Measurements from ENCODE around the gene FA2H.
"Not testable (repeated sequence)": the region's sequence is repeated elsewhere in the genome, so short reads cannot be mapped to it uniquely, and the experiment has no call there.

Gene FA2H

GRCh38 chr16:74679983-74680382 lies 94.6 kb downstream of the FA2H start:
- H3K9me3 ChIP-seq (ENCODE audit: insufficient read depth, low read length), result no peaks in the 10 kb centered on the region
- H3K4me2 ChIP-seq (ENCODE audit: low read depth, low read length, poor library complexity, severe bottlenecking), result no peak overlapping the region
- no peak for TF ChIP-seq CTCF (IDR thresholded peaks at IDR 0.05; ENCODE audit: insufficient read depth, low read length, poor library complexity, severe bottlenecking)
- no peak for TF ChIP-seq EZH2phosphoT487 (conservative IDR thresholded peaks at IDR 0.05; ENCODE audit: low read length)
- H3K9ac ChIP-seq (ENCODE audit: low read length), result no peak overlapping the region
- no peaks in the 10 kb centered on the region for H3F3A ChIP-seq (ENCODE audit: insufficient read depth)
- no peaks in the 10 kb centered on the region for H3K36me3 ChIP-seq (ENCODE audit: low read length)
- H3K9me2 ChIP-seq (replicated peaks; ENCODE audit: insufficient read depth, low read length), result no peaks in the 10 kb centered on the region
- no peaks in the 10 kb centered on the region for H4K20me1 ChIP-seq (ENCODE audit: low read depth, low read length)
- no peak overlapping the region for H3K4me3 ChIP-seq (ENCODE audit: insufficient read depth, low read length, poor library complexity, severe bottlenecking)
- H3K27me3 ChIP-seq (ENCODE audit: low read length), result no peaks in the 10 kb centered on the region
- no peaks in the 10 kb centered on the region for H3K79me2 ChIP-seq (ENCODE audit: insufficient read depth, low read length)
- no peak overlapping the region for H3K27ac ChIP-seq (ENCODE audit: low read depth, low read length)
- no peak overlapping the region for H2AFZ ChIP-seq (ENCODE audit: low read depth, low read length, severe bottlenecking)

- no peaks in the 10 kb centered on the region for H3K36me3 ChIP-seq (ENCODE audit: low read length)
- H3K4me2 ChIP-seq (ENCODE audit: low read depth, low read length, poor library complexity, severe bottlenecking), result no peak overlapping the region
These were observed 96.8 kb downstream of the FA2H start for GRCh38 chr16:74677868-74678267.

GRCh38 chr16:74673876-74674275 lies 100.7 kb downstream of the FA2H start:
- no peaks in the 10 kb centered on the region for H3K36me3 ChIP-seq (ENCODE audit: low read length)
- H3K4me3 ChIP-seq (ENCODE audit: insufficient read depth, low read length, poor library complexity, severe bottlenecking), result no peak overlapping the region
- no peaks in the 10 kb centered on the region for H3K9me2 ChIP-seq (replicated peaks; ENCODE audit: insufficient read depth, low read length)
- no peak overlapping the region for H3K27ac ChIP-seq (ENCODE audit: low read depth, low read length)
- no peak for TF ChIP-seq CTCF (IDR thresholded peaks at IDR 0.05; ENCODE audit: insufficient read depth, low read length, poor library complexity, severe bottlenecking)
- TF ChIP-seq EZH2phosphoT487 (conservative IDR thresholded peaks at IDR 0.05; ENCODE audit: low read length), result no peak
- no peaks in the 10 kb centered on the region for H3F3A ChIP-seq (ENCODE audit: insufficient read depth)
- no peak overlapping the region for H3K9ac ChIP-seq (ENCODE audit: low read length)
- no peaks in the 10 kb centered on the region for H3K79me2 ChIP-seq (ENCODE audit: insufficient read depth, low read length)
- H3K9me3 ChIP-seq (ENCODE audit: insufficient read depth, low read length), result no peaks in the 10 kb centered on the region
- H3K4me2 ChIP-seq (ENCODE audit: low read depth, low read length, poor library complexity, severe bottlenecking), result no peak overlapping the region
- H2AFZ ChIP-seq (ENCODE audit: low read depth, low read length, severe bottlenecking), result no peak overlapping the region
- no peaks in the 10 kb centered on the region for H4K20me1 ChIP-seq (ENCODE audit: low read depth, low read length)
- no peaks in the 10 kb centered on the region for H3K27me3 ChIP-seq (ENCODE audit: low read length)

More at GRCh38 chr16:74677868-74678267, 96.8 kb downstream of the FA2H start:
- no peaks in the 10 kb centered on the region for H3K9me3 ChIP-seq (ENCODE audit: insufficient read depth, low read length)
- H3K9me2 ChIP-seq (replicated peaks; ENCODE audit: insufficient read depth, low read length), result no peaks in the 10 kb centered on the region
- TF ChIP-seq EZH2phosphoT487 (conservative IDR thresholded peaks at IDR 0.05; ENCODE audit: low read length) (no peak), CTCF (IDR thresholded peaks at IDR 0.05; ENCODE audit: insufficient read depth, low read length, poor library complexity, severe bottlenecking) (no peak)
- no peak overlapping the region for H3K9ac ChIP-seq (ENCODE audit: low read length)
- H3K79me2 ChIP-seq (ENCODE audit: insufficient read depth, low read length), result no peaks in the 10 kb centered on the region
- H3K4me3 ChIP-seq (ENCODE audit: insufficient read depth, low read length, poor library complexity, severe bottlenecking), result no peak overlapping the region
- H3K27me3 ChIP-seq (ENCODE audit: low read length), result no peaks in the 10 kb centered on the region
- no peak overlapping the region for H3K27ac ChIP-seq (ENCODE audit: low read depth, low read length)
- no peaks in the 10 kb centered on the region for H4K20me1 ChIP-seq (ENCODE audit: low read depth, low read length)
- H2AFZ ChIP-seq (ENCODE audit: low read depth, low read length, severe bottlenecking), result no peak overlapping the region
- no peaks in the 10 kb centered on the region for H3F3A ChIP-seq (ENCODE audit: insufficient read depth)

- not testable (repeated sequence) for H3K4me2 ChIP-seq (ENCODE audit: low read depth, low read length, poor library complexity, severe bottlenecking); H3F3A ChIP-seq (ENCODE audit: insufficient read depth); H3K27me3 ChIP-seq (ENCODE audit: low read length); H3K9me2 ChIP-seq (replicated peaks; ENCODE audit: insufficient read depth, low read length); H3K36me3 ChIP-seq (ENCODE audit: low read length); H3K4me3 ChIP-seq (ENCODE audit: insufficient read depth, low read length, poor library complexity, severe bottlenecking); H4K20me1 ChIP-seq (ENCODE audit: low read depth, low read length); H3K9me3 ChIP-seq (ENCODE audit: insufficient read depth, low read length); H2AFZ ChIP-seq (ENCODE audit: low read depth, low read length, severe bottlenecking); H3K27ac ChIP-seq (ENCODE audit: low read depth, low read length); H3K9ac ChIP-seq (ENCODE audit: low read length)
- peaks cover 28% of the 10 kb centered on the region for H3K79me2 ChIP-seq (ENCODE audit: insufficient read depth, low read length)
These were observed 105.7 kb downstream of the FA2H start for GRCh38 chr16:74668877-74669276.
